Neural crest cell (in vitro differentiated cells): Measurements from ENCODE around the gene SH2D1B. TPM values are rescaled to one million over a fixed set of nuclear protein-coding genes. Genes with fewer than 3 reads are reported as not detected.

Source experiments
- DNase-seq: peaks from one replicate; pipeline ENCODE4 v3.0.0; 2021; ENCODE audit warnings: low read depth, mixed read lengths, low spot score
- H3K27ac Mint-ChIP-seq: one replicate; pipeline ENCODE4 v1.8.0; 2021; ENCODE audit warnings: mild to moderate bottlenecking, mixed read lengths; ENCODE audit not compliant: unreplicated experiment
- H3K27me3 Mint-ChIP-seq: 2 replicates; pipeline ENCODE4 v1.8.0; 2021; ENCODE audit warnings: low read depth, mild to moderate bottlenecking, mixed read lengths
- H3K36me3 Mint-ChIP-seq: 2 replicates; pipeline ENCODE4 v1.8.0; 2021; ENCODE audit warnings: low read depth, mild to moderate bottlenecking, mixed read lengths
- H3K4me1 Mint-ChIP-seq: 2 replicates; pipeline ENCODE4 v1.8.0; 2021; ENCODE audit warnings: mixed read lengths
- H3K4me3 Mint-ChIP-seq: one replicate; pipeline ENCODE4 v1.8.0; 2021; ENCODE audit warnings: mild to moderate bottlenecking, mixed read lengths
- H3K9me3 Mint-ChIP-seq: 2 replicates; pipeline ENCODE4 v1.8.0; 2021; ENCODE audit warnings: mixed read lengths
- CTCF ChIP-seq: fragments of 200-600 bp; sonication (generic); conservative IDR thresholded peaks from 2 replicates; pipeline ENCODE4 v1.5.0; 2021; ENCODE audit warnings: antibody characterized with exemption, mild to moderate bottlenecking
- total RNA-seq: library from RNA; stranded (reverse); gene quantifications from 2 replicates; pipeline ENCODE4 v1.2.1, GENCODE V29; 2021

The SH2D1B gene
- total RNA-seq, 1 donor from 2014 or later = not detected

GRCh38 chr1:162417650-162418049 is 5.7 kb upstream of the SH2D1B start:
- Mint-ChIP-seq H3K4me1 (no peaks in the 10 kb centered on the region), H3K9me3 (peaks cover 13% of the 10 kb centered on the region), H3K27me3 (no peaks in the 10 kb centered on the region), H3K27ac (no peak overlapping the region), H3K36me3 (no peaks in the 10 kb centered on the region), H3K4me3 (no peak overlapping the region)
- TF ChIP-seq CTCF = no peak
- no peak for DNase-seq

- Mint-ChIP-seq H3K4me1 (no peaks in the 10 kb centered on the region), H3K36me3 (no peaks in the 10 kb centered on the region), H3K27me3 (no peaks in the 10 kb centered on the region), H3K4me3 (no peak overlapping the region), H3K9me3 (peaks cover 11% of the 10 kb centered on the region), H3K27ac (no peak overlapping the region)
- no peak for DNase-seq
- no peak for TF ChIP-seq CTCF
Observed at GRCh38 chr1:162416909-162417308, 5.0 kb upstream of the SH2D1B start.

- Mint-ChIP-seq H3K4me3 (no peak overlapping the region), H3K27me3 (no peaks in the 10 kb centered on the region), H3K36me3 (no peaks in the 10 kb centered on the region), H3K4me1 (no peaks in the 10 kb centered on the region), H3K27ac (no peak overlapping the region), H3K9me3 (peaks cover 11% of the 10 kb centered on the region)
- DNase-seq = no peak
- TF ChIP-seq CTCF = no peak
Observed at GRCh38 chr1:162416215-162416614, 4.3 kb upstream of the SH2D1B start.

- H3K36me3 Mint-ChIP-seq = no peaks in the 10 kb centered on the region
- H3K4me3 Mint-ChIP-seq = no peak overlapping the region
- H3K9me3 Mint-ChIP-seq = no peaks in the 10 kb centered on the region
- TF ChIP-seq CTCF = no peak
- no peaks in the 10 kb centered on the region for H3K4me1 Mint-ChIP-seq
- DNase-seq = no peak
- H3K27ac Mint-ChIP-seq = no peak overlapping the region
- H3K27me3 Mint-ChIP-seq = no peaks in the 10 kb centered on the region
Observed at GRCh38 chr1:162407539-162407938, 4.4 kb downstream of the SH2D1B start.

- Mint-ChIP-seq H3K4me1 (no peaks in the 10 kb centered on the region), H3K4me3 (no peak overlapping the region), H3K27ac (no peak overlapping the region), H3K9me3 (no peaks in the 10 kb centered on the region), H3K36me3 (no peaks in the 10 kb centered on the region), H3K27me3 (no peaks in the 10 kb centered on the region)
- no peak for DNase-seq
- no peak for TF ChIP-seq CTCF
Observed at GRCh38 chr1:162406811-162407210, 5.1 kb downstream of the SH2D1B start.

- Mint-ChIP-seq H3K9me3 (no peaks in the 10 kb centered on the region), H3K27ac (no peak overlapping the region), H3K4me1 (peaks cover 3% of the 10 kb centered on the region), H3K4me3 (no peak overlapping the region), H3K36me3 (no peaks in the 10 kb centered on the region), H3K27me3 (no peaks in the 10 kb centered on the region)
- TF ChIP-seq CTCF = no peak
- no peak for DNase-seq
Observed at GRCh38 chr1:162405800-162406199, 6.1 kb downstream of the SH2D1B start.
